T-helper 2 cell treated with Interferon-gamma antibody and Interleukin-4, amounts not matched to agents 100 ng/mL and 5 ng/mL, for 36 hours (primary cell): ENCODE measurements around the gene TBX15. TPM values are rescaled to one million over a fixed set of nuclear protein-coding genes. Genes with fewer than 3 reads are reported as not detected.
"Not testable (repeated sequence)": the region's sequence is repeated elsewhere in the genome, so short reads cannot be mapped to it uniquely, and the experiment has no call there.

Experiments used
- intact Hi-C: fragments of 100-400 bp; cut with micrococcal nuclease; formaldehyde crosslinking; loops from one replicate; pipeline ENCODE4 v1.15.1; 2023
- total RNA-seq: library from RNA; stranded (reverse); gene quantifications from 2 replicates; pipeline ENCODE4 v1.2.3, GENCODE V29; 2022

TBX15 gene
- total RNA-seq, 1 donor from 2014 or later, result not detected

DNA sequence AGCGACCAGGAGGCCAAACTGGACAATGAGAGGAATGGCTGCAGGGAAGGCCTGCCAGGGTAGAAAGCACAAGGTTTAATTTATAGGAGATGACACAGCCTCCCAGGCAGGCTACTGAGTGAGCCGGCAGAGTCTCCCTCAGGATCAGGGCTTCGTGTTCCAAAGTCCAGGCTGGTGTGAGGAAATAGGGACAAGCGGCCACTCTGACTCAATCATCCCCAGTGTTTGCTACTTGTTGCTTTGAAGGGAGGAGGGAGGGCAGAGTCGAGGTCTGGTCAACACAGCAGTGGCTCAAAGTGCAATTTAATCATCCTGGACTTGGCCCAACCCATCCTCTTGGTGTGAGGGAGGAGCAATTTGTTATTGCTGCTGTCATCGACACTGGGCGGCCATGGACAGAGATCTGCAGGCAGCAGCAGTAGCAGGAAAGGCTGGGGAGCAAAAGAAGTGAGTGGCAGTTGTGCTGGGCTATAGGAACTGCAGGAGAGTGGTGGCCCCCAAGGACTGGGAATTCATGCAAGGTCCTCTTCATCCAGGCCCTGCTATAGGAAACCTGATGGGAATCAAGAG is 27.5 kb downstream of the TBX15 start:
- intact Hi-C loops, result no loop called here

DNA sequence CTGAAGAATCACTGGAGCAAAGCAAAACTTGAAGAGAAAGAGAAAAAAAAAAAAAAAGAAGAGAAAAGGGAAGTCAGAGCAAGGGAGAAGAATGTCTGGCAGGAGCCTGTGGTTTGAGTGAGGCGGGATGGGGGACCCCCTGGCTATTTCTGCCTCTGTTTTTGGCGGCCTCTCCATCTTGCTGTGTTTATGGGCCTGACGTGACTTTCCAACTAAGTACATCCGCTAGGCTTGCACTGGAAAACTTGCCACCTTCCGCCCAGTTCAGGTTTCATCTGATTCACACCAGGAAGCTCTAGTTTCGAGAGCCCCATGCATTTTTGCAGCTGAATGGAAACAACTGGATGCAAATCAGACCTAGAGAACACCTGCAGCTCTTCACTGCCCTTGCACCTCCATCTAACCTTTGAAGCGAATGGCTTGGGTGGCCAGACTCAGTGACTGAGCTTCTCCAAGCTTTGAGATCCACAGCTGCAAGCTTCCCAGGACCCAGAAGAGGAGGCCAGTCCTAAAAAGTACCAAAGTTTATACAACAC is 28.0 kb downstream of the TBX15 start:
- intact Hi-C loops, result no loop called here

DNA sequence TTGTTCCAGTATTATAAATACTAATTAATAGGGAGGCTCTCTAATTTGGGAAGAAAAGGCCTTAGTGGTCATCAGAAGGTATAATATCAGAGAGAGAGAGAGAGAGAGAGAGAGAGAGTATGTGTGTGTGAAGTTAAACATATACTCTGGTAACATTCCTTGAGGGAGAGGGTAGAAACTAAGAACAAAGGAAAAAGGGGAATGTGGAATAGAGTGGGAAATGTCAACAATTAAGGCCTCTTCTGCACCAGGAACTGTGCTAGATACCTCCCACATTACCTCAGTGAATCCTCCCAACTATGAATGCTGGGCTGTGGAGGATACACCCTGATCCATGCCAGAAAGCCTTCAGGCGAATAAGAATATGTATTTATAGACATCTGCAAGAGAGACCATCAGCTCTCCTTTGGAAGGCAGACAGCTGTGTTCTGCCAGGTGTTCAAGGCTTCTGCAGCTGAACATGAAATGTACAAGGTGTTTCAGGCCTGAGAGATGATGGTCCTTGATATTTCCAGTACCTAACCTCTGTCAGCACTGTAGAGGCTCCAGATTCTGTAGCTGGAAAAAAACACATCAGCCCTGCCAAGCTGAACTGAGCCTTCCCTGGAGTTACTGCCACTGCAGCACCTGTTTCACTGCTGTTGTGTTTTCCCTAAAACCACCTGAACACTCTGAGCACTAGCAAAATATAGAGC is 29.1 kb downstream of the TBX15 start:
- intact Hi-C loops, result no loop called here

DNA sequence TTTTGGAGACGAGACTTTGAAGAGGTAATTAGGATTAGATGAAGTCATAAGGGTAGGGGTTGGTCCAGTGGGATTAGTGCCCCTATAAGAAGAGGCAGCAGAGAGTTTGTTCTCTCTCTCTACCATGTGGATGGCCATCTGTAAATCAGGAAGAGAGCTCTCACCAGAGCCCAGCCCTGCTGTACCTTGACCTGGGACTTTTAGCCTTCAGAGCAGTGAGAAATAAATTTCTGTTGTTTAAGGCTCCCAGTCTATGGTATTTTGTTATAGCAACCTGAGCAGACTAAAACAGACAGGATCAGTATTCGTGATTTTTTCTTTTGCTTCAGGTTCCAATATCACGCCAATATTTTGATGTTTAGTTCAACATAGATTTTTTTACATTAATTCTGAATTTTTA is 30.0 kb downstream of the TBX15 start:
- intact Hi-C loops, result no loop called here

DNA sequence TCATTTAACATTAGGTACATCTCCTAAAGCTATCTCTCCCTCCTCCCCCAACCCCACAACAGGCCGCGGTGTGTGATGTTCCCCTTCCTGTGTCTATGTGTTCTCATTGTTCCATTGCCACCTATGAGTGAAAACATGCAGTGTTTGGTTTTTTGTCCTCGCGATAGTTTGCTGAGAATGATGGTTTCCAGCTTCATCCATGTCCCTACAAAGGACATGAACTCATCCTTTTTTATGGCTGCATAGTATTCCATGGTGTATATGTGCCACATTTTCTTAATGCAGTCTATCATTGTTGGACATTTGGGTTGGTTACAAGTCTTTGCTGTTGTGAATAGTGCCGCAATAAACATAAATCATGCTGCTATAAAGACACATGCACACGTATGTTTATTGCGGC is 30.6 kb downstream of the TBX15 start:
- intact Hi-C loops, result not testable (repeated sequence)

DNA sequence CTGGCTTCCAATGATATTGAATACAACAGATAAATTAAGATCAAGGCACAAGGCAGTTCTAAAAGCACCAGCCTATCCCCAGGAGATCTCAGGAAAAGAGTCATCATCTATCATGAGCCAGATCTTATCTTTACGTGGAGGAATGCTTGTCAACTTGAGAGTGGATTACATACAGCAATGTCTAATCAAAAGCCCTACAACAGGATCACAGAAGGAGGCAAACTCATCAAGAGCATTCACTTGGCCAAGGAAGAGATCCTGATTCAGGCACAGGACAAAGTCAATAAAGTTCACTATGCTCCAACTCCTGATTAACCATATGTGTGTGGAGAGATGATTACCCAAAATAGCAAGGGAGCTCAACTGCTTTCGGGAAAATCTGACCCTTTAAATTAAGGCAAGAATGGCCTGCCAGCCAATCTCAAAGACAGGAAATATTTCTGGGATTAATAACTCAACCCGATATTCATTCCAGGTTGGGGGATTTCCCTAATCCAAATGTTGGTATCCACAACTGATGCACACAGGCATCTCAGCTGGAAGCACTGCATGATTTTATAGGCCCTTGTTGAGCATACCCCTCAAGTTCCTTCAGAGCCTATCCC is 33.7 kb downstream of the TBX15 start:
- intact Hi-C loops, result no loop called here

DNA sequence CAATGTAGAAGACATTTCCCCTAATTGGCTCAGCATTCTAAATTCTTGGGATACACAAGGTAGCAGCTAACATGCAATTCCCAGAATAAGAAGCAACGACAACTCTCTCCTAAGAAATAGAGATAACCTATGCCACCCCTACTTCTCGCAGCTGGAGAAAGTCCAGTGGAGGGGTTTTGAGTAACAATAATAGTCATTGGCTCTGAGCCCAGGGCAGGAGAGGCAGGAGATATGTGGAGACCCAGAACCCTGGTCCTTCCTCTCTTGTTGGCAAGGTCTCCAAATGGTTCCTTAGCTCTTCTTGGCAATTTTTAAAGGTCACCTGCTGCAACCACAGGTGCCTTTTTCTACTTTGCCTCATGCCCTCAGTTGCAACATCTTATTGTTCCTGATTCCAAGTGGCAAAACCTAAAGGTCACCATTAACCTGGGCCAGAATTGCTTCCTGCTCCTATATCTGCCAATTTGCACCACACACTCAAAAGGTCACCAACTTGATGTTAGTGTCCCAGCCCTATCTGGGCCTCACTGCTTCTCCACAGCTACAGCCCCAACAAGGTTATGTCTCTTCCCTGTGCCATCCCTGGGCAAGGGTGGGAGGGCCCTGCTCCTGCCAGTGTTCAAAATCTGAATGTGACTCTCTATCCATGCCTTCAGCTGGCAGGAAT is 36.7 kb downstream of the TBX15 start:
- intact Hi-C loops, result no loop called here

DNA sequence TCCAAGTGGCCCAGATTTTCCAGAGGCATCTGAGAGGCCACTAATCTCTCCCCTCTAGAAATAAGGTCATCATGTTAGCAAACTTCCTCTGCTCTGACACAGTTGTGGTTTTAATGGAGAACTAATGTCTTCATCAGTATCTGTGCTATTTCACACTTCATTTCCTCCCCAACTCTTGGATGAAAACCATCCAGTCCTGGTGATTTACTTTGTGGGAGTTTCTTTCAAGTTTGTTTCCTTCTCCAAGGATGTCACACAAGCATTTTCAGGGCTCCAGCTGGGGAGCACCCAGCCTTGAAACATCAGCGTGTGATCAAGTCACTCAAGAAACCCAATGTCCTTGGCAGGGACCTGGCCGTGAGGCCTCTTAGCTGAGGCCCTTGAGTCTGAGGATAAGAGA is 38.8 kb downstream of the TBX15 start:
- intact Hi-C loops, result no loop called here

DNA sequence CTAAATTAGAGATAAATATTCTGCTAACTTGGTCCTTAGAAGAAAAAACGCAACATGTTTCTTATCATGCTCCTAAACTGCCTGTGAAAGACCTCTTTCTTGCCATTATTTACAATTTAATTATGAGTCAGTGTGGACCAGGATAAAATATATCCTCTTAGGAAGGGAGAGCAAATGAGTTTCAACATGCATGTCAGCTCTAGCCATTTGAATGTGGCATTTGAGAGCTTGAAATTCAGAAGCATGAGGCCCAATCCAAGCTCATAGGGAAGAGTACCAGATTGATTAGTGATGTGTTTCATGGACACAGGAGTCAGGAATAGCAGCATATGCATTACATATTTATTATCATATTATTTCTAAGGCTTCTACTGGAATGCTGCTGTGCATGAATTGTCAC is 39.3 kb downstream of the TBX15 start:
- intact Hi-C loops, result no loop called here

DNA sequence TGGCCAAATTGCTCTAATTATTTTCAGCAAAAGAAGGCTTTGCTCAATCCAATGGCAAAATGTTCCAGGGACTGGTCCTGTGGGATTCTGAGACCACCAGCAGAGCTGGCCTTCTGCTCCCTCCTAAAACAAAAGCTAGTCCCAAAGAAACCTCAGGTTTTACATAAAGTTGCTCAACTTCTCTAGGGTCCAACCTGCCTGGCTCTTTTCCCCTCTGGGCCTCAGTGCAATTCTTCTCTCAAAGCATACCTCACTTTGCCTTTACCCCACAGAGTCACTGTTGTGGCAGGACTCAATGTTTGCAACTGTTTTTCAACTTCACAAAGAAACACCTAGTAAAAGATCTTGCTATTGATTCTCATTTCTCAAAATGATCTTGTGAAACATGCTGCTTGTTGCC is 39.8 kb downstream of the TBX15 start:
- intact Hi-C loops, result no loop called here

DNA sequence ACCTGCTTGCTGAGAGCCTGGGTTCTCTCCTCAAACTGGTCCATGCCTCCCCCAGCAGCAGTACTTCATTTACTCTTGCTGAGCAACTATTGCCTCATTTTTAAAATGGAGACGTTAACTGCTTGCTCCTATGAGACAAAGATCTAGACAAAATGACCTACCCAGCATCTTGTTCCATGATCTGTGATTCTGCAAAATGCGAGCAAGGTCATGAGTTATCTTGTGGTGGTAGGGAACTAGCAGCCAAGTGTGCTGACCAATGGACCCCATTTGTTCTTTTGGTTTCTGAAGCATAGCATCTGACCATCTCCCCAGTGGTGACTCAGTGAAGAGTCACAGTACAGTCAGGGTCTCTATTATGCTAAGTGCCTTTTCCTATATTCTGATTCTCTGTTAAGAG is 40.4 kb downstream of the TBX15 start:
- intact Hi-C loops, result no loop called here

DNA sequence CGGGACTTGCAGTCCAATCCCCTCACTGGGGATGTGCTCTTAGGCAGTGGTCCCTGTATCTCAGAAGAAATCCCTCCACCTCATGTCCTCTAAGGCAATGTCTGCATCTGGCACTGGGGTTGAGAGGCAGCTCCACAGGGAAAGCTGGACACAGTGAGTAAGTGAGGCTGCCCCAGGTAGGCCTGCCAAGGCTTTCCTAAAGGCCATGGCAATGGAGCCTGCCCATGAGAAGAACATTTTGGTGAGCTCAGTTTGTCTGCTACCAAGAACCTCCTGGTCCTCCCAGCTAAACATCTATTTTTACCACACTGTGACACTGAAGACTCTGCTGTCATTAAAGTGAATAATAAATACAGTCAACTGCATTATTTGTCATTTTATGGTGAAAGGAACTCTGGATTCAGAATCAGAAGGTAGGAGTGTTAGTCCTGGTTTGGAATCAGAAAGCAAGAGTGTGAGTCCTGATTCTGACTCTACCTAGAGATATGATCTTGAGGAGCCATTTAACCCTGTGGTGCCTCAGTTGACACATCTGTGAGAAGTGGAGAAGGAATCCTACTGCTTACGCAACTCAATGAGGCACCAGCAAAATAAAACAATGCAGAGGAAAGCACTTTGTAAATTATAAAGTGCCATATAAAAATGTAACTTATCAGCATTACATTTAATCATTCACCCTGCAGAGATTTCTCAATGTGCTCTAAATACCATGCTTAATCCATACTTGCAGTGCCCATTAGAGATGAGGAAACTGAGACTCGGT is 41.0 kb downstream of the TBX15 start:
- intact Hi-C loops, result no loop called here

DNA sequence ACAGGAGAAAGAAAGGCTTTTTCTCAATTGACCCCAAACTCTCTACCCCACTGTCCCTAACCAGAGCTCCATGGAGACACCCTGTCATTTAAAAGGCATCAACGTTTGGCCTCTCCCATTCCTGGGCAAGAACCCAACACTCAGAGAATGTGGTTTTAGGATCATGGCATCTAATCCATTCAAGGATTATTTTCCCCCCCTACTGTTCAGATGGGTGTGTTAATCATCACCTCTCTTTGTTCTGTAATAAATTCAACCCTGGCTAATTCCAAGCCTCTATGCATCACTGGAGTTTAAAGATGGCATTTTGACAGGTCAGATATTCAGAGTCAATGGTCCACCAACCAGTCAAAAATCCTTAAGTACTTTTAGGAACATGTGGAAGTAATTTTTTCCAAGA is 42.7 kb downstream of the TBX15 start:
- intact Hi-C loops, result no loop called here

DNA sequence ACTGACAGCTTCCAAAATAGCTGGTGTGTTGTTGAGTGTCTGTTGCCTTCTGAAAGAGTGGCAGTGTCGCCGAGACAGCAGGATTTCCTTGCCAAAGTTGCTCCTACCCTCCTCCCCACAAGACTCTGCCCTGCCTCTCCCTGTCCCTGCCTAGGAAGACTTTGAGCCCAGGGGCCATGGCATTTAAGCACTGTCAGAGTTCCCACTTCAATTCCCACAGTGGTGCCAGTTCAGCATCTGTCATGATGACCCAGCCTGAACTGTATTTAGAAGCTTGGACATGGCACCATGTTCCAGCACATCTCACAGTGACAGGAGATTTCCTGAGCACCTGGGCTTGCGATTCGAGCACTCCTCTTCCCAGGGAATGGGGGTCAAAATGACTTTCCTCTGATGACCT is 43.6 kb downstream of the TBX15 start:
- intact Hi-C loops, result no loop called here

DNA sequence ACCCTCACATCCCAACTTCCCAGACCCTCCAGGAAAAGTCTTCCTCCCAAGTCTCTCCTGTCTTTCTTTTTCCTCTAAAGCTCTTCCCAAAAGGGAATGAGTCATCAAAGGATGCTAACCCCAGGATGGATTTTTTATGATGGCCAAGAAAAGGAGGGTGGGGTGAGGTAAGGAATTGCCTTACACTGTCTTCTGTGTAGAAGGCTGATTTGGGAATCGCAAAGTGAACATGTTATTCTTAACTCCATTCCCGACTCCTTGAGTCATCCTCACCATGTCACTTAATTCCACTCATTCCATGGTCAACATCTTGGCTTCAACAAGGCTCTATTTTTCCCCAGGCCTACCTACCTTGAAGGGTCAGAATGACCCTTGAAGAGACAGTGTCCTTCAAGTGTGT is 44.0 kb downstream of the TBX15 start:
- intact Hi-C loops, result no loop called here

DNA sequence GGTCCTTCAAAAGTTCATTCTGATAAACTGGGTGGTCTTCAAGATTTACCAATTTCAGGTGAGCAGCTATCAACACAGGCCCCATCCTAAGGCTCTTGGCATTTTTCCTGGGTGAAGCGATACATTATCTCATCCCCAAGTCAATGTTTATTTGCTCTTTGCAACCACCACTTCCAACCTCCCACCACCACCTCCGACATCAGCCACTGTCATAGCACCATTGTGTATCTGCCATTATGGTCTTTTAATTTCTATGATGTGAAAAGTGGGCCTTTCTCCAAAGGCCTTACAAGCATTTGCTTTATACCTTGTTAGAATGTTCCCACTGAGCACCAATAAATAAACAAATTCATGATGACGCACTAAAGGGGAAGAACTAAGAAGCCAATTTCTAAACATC is 47.2 kb downstream of the TBX15 start:
- intact Hi-C loops, result no loop called here

DNA sequence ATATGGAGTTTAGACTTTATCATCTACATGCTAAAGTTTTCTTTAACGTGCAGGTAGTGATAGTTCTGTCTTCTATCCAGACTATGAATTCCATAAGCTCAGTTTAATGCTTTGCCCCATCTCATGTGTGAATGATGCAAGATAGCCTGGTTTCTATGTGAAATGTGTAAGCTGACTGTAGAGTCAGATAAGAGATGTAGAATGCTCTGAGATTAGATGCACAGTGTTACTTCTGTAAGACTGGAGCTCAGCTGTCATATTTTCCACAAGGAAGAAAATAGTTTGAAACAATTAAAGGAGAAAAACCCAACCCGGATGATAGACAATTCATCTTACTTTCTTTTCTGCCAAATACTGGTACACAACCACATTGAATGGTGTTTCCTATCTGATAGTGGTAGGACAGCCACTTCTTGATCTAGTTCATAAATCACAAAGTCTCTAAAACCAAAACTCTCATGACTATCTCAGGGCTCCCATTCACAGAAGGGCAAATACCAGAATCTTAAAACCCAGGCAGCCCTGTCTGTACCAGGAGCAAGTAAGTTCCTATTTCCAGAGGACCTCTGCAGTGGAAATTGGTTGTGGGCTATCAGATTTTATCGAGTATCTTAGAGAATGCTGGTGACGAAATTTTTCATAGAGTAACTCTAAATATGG is 50.6 kb downstream of the TBX15 start:
- intact Hi-C loops, result no loop called here

DNA sequence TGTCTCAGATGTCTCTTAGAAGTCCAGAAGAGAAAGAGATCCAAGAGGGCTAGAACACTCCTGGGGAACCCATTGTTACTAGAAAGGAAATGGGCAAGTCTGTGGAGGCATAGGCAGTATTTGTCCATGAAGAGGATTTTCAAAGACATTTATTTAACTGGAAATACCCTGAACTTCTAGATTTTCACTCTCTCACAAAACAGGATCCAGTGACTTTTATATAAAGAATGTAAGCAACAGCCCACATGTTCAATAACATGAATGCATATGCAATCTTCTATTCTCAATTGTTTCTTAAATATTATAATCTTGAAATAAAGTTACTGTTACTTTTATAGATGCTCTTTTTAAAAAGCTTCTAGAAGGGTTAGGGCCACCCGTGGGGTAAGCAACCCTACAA is 53.4 kb downstream of the TBX15 start:
- intact Hi-C loops, result no loop called here

DNA sequence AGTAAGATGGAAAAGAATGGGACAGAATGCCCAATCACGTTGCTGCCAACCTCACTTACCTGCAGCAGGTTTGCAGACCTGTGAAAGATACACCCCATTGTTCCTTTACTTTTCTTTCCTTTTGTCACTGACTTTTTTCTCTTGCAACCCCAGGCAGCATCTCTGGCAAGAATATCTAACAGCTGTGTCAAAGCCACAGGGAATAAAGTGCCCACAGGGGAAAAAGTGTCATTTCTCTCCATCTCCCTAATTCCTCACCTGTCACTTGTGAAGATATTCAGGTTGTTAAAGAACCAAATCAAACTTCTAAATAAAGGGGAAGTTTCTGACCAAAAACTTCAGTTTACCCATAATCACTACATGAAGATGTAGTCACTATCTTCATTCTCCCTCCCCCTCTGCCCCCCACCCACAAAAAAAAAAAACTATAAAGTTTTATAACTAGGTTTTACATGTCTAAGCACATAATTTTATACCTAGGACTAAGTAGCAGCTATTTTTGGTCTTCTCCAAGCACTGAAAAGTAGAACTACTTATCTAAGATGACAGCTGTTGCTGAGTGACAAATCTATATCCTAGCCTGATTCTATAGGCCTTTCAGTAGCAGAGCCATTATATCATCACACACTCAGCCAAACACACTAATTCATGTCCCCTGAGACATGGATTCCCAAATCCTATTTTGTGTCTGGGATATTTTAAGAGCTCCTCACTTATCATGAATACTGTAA is 54.9 kb downstream of the TBX15 start:
- intact Hi-C loops, result no loop called here

DNA sequence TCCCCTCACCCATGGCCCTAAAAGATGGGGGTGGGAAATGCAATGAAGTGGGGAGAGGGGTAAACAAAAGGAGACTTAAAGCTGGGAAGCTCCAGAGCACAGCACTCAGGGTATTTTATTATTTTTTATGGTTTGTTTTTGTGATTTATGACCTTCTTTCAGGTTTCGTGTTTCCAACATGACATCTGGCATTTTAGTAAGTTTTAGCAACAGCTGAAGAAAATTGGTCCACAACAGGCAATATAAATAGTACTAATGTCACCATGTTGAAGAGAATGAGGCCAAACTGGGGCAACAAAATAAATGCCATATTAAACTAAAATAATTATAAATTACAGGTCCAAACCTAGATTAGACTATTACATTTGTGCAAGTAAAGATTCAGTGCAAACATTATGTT is 56.3 kb downstream of the TBX15 start:
- intact Hi-C loops, result no loop called here
